Activated naive CD8-positive, alpha-beta T cell (primary cell): ENCODE results near the gene CPLX4.

Experiments
- H3K27ac Mint-ChIP-seq: one replicate; pipeline ENCODE4 v1.8.0; 2021; ENCODE audit warnings: mixed read lengths
- H3K27me3 Mint-ChIP-seq: one replicate; pipeline ENCODE4 v1.8.0; 2021; ENCODE audit warnings: mixed read lengths
- H3K36me3 Mint-ChIP-seq: one replicate; pipeline ENCODE4 v1.8.0; 2021; ENCODE audit warnings: mixed read lengths
- H3K4me1 Mint-ChIP-seq: one replicate; pipeline ENCODE4 v1.8.0; 2021; ENCODE audit warnings: low read depth, mixed read lengths
- H3K4me3 Mint-ChIP-seq: one replicate; pipeline ENCODE4 v1.8.0; 2021; ENCODE audit warnings: mild to moderate bottlenecking, mixed read lengths
- H3K9me3 Mint-ChIP-seq: one replicate; pipeline ENCODE4 v1.8.0; 2021; ENCODE audit warnings: low read depth, mixed read lengths

CPLX4 gene

GRCh38 chr18:59246796-59247195 is 71.7 kb downstream of the CPLX4 start:
- H3K27ac Mint-ChIP-seq = no peak overlapping the region
- H3K4me3 Mint-ChIP-seq = no peak overlapping the region
- peaks cover 30% of the 10 kb centered on the region for H3K27me3 Mint-ChIP-seq
- H3K4me1 Mint-ChIP-seq = no peaks in the 10 kb centered on the region
- no peaks in the 10 kb centered on the region for H3K36me3 Mint-ChIP-seq
- no peaks in the 10 kb centered on the region for H3K9me3 Mint-ChIP-seq
